SIG-M5 treated with dmso at 0.1 percent for 504 hours (cell line): ENCODE data around the gene USP16.
A peak's percentile ranks its signal among the peaks of the same experiment; 100 is the strongest.
"Not testable (repeated sequence)": the region's sequence is repeated elsewhere in the genome, so short reads cannot be mapped to it uniquely, and the experiment has no call there.

Experiments used
- DNase-seq: peaks from one replicate; lab custom pipeline; 2025; ENCODE audit not compliant: unreplicated experiment; lab: John Stamatoyannopoulos, UW

Gene USP16

GRCh38 chr21:29024474-29025327 is at the start of gene USP16:
Gene USP16, plus strand, starts transcription at chr21:29024668. Its CDS starts 3,246 bp downstream, at chr21:29027914.
- peak; percentile 98 for DNase-seq

GRCh38 chr21:28975397-28975796 is 49.1 kb upstream of the USP16 start:
- DNase-seq, result no peak

GRCh38 chr21:28979092-28979491 is 45.4 kb upstream of the USP16 start:
- no peak for DNase-seq

- no peak for DNase-seq
Measured at GRCh38 chr21:28982637-28983036, 41.8 kb upstream of the USP16 start.

- no peak for DNase-seq
Measured at GRCh38 chr21:28986677-28987076, 37.8 kb upstream of the USP16 start.

- not testable (repeated sequence) for DNase-seq
Measured at GRCh38 chr21:28988146-28988545, 36.3 kb upstream of the USP16 start.

GRCh38 chr21:28991861-28992525 is 32.5 kb upstream of the USP16 start:
- peak; percentile 15 for DNase-seq

- peak; percentile 99 for DNase-seq
Measured at GRCh38 chr21:28992526-28993292, 31.8 kb upstream of the USP16 start, which contains the start of gene LTN1. Gene LTN1, minus strand, starts transcription at chr21:28992877. Its CDS starts 72 bp downstream, at chr21:28992805.

- DNase-seq, result no peak
Measured at GRCh38 chr21:28993293-28993629, 31.2 kb upstream of the USP16 start.

GRCh38 chr21:29002442-29003144 is 21.9 kb upstream of the USP16 start:
- DNase-seq, result peak; percentile 93

- DNase-seq, result no peak
Measured at GRCh38 chr21:29005696-29006095, 18.8 kb upstream of the USP16 start.

GRCh38 chr21:29007135-29007534 is 17.3 kb upstream of the USP16 start:
- no peak for DNase-seq

GRCh38 chr21:29007810-29008209 is 16.7 kb upstream of the USP16 start:
- no peak for DNase-seq

GRCh38 chr21:29008367-29008766 is 16.1 kb upstream of the USP16 start:
- no peak for DNase-seq

GRCh38 chr21:29011236-29011635 is 13.2 kb upstream of the USP16 start:
- not testable (repeated sequence) for DNase-seq

GRCh38 chr21:29017639-29018237 is 6.7 kb upstream of the USP16 start:
- DNase-seq, result peak; percentile 80

- no peak for DNase-seq
Measured at GRCh38 chr21:29018540-29018939, 5.9 kb upstream of the USP16 start.

GRCh38 chr21:29022166-29022565 is 2.3 kb upstream of the USP16 start:
- DNase-seq, result peak; percentile 11

GRCh38 chr21:29025328-29025713 is 853 bp downstream of the USP16 start:
- peak; percentile 14 for DNase-seq

GRCh38 chr21:29029524-29029923 is 5.1 kb downstream of the USP16 start:
- DNase-seq, result no peak

- no peak for DNase-seq
Measured at GRCh38 chr21:29030909-29031308, 6.4 kb downstream of the USP16 start.
